ENCODE results near the gene ZNF664. TPM values are rescaled to one million over a fixed set of nuclear protein-coding genes. Genes with fewer than 3 reads are reported as not detected.

Gene ZNF664
- total RNA-seq, 4 donors from 2014 or later: 25.0 to 100 (median 40.2) TPM

DNA sequence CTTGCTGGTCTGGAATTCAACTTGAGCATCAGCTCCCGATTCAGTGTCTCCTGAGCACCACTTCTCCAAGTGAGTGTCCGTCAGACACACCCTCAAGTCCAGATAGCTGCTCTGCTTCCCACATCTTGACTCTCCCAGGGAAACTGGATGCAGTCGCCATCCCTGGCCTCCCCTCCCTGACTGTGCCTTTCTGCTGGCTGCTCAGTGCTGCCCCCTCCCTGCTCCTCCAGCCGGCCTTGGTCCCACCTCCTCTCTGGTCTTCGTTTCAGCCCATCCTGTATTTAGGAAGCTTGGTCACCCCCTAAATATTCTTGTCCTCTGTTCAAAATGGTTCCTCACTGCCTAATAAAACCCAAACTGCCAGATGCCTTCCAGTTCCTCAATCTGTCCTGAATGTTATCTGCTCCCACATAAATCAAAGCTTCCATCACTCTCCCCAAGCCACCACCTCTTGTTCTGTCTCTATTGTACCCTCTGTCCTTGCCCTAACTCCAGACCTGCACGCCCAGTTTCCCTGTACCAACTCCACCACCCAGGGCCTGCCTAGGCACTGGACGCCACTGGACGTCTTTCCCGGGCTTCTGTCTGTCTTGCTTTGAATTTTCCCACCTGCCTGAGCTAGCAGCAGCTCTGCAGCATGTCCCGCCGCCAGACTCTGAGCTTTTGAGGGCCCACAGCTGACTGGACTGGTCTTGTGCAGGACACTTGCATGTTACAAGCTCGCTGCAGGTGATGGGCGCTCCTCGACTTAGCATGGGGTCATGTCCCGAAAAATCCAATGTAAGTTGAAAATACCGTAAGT, 34.1 kb upstream of the ZNF664 start:
- Histone ChIP-seq H3K27me3 (no peaks in the 10 kb centered on the region), H3K9me3 (peaks cover 0 to 8% (median 0%) of the 10 kb centered on the region in 3 donors), H3K4me3 (no peak overlapping the region), H3K27ac (no peak overlapping the region), H3K36me3 (peaks cover 0 to 70% (median 13%) of the 10 kb centered on the region in 3 donors), H3K4me1 (no peaks in the 10 kb centered on the region)
- 85 to 91% methylated on average over 14 to 16 of the region's 16 CpGs for WGBS, 2 donors
- no peak for DNase-seq
- TF ChIP-seq POLR2A (IDR thresholded peaks at IDR 0.05): no peak
- TF ChIP-seq, protein P1, sequence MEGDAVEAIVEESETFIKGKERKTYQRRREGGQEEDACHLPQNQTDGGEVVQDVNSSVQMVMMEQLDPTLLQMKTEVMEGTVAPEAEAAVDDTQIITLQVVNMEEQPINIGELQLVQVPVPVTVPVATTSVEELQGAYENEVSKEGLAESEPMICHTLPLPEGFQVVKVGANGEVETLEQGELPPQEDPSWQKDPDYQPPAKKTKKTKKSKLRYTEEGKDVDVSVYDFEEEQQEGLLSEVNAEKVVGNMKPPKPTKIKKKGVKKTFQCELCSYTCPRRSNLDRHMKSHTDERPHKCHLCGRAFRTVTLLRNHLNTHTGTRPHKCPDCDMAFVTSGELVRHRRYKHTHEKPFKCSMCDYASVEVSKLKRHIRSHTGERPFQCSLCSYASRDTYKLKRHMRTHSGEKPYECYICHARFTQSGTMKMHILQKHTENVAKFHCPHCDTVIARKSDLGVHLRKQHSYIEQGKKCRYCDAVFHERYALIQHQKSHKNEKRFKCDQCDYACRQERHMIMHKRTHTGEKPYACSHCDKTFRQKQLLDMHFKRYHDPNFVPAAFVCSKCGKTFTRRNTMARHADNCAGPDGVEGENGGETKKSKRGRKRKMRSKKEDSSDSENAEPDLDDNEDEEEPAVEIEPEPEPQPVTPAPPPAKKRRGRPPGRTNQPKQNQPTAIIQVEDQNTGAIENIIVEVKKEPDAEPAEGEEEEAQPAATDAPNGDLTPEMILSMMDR (IDR thresholded peaks at IDR 0.05): no peak
- intact Hi-C loops (cut with DNase I): no loop called here

DNA sequence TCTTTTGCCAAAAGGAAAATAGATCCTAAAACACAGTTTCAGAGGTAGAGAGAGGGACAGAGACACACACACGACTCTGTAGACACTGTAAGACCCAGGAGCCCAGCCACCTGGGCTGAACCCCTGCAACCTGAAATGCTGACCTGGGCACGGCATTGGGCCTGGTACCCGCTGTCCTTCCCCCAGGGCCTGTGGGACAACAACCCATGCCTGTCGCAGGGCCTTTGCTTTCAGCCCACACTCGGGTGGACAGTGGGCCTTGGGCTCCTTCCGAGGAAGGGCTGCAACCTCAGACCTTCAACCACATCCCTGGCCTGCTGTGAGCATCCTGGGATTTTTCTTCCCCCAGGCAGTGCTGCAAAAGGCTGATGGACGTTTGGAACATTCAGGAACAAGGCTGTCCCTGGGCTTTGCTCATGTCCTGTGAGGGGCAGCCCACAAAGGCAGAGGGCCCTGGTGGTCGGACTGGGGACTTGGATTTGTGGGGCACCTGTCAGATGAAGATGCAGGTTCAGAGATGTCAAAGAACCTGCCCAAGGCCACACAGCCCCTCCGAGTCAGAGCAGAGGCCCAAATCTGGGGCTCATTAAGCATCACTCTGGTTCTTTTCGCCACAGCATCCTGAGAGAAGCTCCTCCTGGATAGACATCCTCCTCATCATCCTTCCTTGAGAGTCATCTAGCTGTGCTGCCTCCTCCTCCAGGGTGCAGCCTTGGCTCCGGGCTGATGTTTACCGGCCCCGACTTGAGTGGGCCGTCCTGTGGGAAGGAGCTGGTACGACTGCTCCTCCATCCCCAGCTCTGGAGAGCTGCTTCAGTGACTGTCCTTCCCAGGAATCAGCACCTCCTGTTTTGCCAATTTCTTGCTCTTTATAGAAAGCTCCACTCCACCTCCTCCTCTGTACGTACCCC, 33.0 kb upstream of the ZNF664 start:
- TF ChIP-seq, protein P1 (IDR thresholded peaks at IDR 0.05): no peak
- no peak for TF ChIP-seq POLR2A (IDR thresholded peaks at IDR 0.05)
- 93 to 94% methylated on average over 8 to 10 of the region's 16 CpGs for WGBS, 2 donors
- intact Hi-C loops (cut with DNase I): no loop called here
- Histone ChIP-seq H3K36me3 (peaks cover 0 to 81% (median 13%) of the 10 kb centered on the region in 3 donors), H3K27ac (no peak overlapping the region), H3K27me3 (no peaks in the 10 kb centered on the region), H3K4me1 (no peaks in the 10 kb centered on the region), H3K4me3 (no peak overlapping the region), H3K9me3 (peaks cover 0 to 8% (median 0%) of the 10 kb centered on the region in 3 donors)
- DNase-seq: no peak

DNA sequence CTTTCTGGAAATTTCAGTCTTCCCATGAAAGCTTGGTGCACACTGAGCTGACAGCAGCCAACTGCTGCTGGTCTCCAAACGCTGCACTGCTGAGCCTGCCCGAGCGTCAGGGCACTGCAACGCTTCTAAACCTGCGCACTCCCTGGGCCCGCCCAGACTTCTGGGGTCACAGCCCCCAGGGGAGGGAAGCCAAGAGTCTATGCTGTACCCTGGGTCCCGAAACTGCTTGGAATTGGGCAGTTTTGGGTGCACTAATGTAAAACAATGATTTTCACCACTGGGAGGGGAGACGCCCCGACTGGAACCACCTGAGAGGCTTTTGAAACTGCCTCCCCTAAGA, 32.4 kb upstream of the ZNF664 start:
- WGBS, 2 donors: no CpG with 5 or more reads among the region's 9 CpGs
- H3K27ac ChIP-seq: no peak overlapping the region
- peaks cover 0 to 8% (median 0%) of the 10 kb centered on the region in 3 donors for H3K9me3 ChIP-seq
- H3K36me3 ChIP-seq: peaks cover 0 to 87% (median 13%) of the 10 kb centered on the region in 3 donors
- H3K27me3 ChIP-seq: no peaks in the 10 kb centered on the region
- no peak overlapping the region for H3K4me3 ChIP-seq
- DNase-seq: no peak
- intact Hi-C loops (cut with DNase I): no loop called here
- no peak for TF ChIP-seq POLR2A (IDR thresholded peaks at IDR 0.05)
- TF ChIP-seq, protein P1 (IDR thresholded peaks at IDR 0.05): no peak
- no peaks in the 10 kb centered on the region for H3K4me1 ChIP-seq

DNA sequence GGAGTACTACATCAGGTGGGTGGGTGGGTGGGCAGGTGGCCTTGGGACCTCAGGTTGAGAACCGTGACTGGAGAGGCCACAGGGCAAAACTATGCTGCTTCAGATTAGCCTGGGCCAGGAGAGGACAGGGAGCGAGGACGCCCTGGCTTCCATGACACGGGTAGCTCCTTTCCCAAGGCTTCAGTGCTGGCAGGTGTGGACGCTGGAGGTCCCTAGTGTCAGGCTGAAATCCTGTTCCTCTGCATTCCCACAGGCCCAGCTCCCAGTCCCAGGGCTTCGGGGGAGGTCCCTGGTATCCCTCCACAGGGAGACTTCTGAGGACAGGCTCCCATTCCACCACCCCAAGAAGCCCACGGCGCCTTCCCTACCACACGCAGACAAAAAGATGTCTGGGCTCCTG, 32.0 kb upstream of the ZNF664 start:
- Histone ChIP-seq H3K27ac (no peak overlapping the region), H3K4me3 (no peak overlapping the region), H3K4me1 (no peaks in the 10 kb centered on the region), H3K36me3 (peaks cover 0 to 85% (median 13%) of the 10 kb centered on the region in 3 donors), H3K9me3 (peaks cover 0 to 8% (median 0%) of the 10 kb centered on the region in 3 donors), H3K27me3 (no peaks in the 10 kb centered on the region)
- WGBS, 2 donors: 100% methylated on average over 3 of the region's 9 CpGs
- TF ChIP-seq, protein P1 (IDR thresholded peaks at IDR 0.05): no peak
- TF ChIP-seq POLR2A (IDR thresholded peaks at IDR 0.05): no peak
- no peak for DNase-seq
- intact Hi-C loops (cut with DNase I): no loop called here

All from esophagus squamous epithelium (tissue), 5 donors.